ENCODE data around the gene RAPGEF4.

The RAPGEF4 gene

DNA sequence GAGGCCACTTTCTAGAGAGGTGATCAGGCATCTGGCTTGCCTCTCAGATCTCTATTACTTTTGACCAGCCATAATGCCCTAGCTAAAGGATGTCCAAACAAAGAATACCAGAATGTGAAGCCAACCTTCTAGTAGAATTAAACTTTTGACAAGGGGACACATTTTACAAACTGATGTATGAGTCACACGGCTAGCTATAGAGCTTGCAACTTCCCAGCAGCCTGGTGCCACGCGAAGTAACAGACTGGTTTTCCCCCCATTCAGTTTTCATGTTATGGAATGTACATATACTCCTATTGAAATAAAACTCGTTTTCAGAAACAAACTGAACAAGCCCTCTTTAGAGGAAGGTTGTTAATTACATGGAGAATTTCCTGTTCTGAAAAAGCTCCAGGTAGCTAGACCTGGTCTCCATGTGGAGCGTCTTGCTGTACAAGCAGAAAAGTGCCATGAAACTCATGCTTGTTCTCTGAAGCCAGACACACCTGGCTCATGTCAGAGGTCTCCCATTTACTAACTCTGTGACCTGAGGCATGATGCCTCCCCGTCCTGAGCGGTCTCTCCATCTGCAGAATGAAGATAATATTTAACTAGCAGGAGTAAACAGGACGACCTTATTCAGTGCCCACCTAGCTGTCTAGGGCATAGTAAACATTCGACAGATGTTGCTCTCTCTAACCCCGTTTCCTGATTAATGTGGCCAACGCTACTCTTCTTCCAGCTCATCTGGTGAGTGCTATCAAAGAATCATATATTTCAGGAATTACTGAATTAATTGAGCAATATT is 258.5 kb downstream of the RAPGEF4 start:
- no peak for DNase-seq (ENCODE audit: extremely low read depth in 1 of 2, low read depth in 1 of 2)

DNA sequence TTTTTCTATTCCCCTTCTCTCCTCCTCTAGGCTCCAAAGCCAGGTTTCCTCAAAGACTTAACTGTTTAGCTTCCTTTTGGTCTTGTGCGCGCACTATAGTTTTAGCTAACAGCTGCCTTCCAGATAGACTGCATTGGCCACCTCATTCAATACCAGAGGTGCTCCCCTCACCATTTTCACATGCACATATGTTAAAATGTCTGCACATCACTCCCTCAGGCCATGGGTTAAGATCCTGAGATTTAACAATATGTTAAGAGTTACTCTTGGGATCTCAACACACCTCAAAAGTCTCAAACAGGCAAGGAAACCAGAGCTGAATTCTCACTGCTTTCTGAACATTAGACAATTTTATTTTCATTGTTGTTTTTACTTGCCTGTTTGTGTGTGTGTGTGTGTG is 259.2 kb downstream of the RAPGEF4 start:
- no peak for DNase-seq (ENCODE audit: extremely low read depth in 1 of 2, low read depth in 1 of 2)

DNA sequence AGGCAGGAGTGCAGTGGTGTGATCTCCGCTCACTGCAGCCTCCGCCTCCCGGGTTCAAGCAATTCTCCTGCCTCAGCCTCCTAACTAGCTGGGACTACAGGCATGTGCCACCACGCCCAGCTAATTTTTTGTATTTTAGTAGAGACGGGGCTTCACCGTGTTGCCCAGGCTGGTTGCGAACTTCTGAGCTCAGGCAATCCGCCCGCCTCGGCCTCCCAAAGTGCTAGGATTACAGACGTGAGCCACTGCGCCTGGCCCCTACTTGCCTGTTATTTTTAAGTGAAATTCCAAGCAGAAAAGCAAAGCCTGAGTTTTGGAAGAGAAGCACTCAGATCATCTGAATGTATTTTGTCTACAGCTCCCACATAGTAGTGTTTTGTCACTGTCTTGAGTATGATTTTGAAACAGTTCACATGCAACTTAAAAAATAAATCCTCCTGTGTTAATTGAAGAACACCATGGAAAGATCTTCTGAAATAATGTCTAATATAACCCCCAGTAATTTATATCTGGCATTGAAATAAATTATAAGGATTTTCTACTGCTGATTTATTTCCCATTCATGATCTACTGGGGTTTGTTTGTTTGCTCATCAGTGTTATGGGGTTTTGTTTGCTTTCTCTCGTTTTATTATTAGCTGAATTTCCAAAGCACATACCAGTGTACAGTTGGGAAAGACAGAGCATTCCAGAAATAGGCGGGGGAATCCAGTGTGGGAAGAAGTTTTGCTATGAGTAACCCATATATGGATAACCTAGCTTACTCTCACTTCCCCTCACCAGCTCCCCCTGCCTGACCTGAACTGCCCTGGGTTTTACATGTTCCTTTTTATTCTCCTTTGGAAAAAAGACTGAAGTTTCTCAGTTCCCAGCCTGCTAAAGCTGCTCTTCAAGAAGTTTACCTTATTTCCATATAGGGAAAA is 259.9 kb downstream of the RAPGEF4 start:
- DNase-seq (ENCODE audit: extremely low read depth in 1 of 2, low read depth in 1 of 2) = no peak

DNA sequence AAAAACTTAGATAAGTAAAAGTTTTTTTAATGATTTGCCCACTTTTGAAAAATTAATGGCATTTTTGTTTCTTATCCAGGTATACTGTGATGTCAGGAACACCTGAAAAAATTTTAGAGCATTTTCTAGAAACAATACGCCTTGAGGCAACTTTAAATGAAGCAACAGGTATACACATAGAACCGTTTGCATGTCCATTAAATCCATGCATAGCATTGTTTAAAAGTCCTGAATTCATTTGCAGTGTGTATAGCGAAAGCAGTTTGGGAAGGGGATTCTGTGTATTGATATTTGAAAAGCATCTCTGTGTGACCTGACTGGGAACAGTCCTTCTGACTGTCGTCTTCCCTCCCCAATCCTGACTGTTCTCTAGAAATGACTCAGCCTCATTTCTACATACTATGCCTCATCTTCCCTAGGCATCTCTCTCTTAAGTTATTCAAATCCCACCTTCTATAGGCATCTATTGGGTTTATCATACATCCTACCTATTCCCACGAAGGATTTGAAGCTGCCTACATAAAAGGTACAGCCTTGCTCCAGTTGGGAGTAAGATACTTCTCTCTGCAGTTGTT is 260.8 kb downstream of the RAPGEF4 start:
- DNase-seq (ENCODE audit: extremely low read depth in 1 of 2, low read depth in 1 of 2) = no peak

DNA sequence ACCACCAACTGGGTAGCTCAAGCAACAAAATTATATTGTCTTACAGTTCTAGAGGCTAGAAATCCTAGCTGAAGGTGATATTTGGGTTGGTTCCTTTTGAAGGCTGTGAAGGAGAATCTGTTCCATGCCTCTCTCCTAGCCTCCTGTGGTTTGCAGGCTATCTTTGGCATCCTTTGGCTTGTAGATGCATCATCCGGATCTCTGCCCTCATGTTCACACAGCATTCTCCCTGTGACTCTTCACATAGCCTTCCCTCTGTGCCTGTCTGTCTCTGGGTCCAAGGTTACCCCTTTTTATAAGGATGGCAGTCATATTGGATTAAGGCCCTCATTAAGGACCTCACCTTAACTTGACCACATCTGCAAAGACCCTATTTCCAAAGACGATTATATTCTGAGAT is 261.4 kb downstream of the RAPGEF4 start:
- no peak for DNase-seq (ENCODE audit: extremely low read depth in 1 of 2, low read depth in 1 of 2)

DNA sequence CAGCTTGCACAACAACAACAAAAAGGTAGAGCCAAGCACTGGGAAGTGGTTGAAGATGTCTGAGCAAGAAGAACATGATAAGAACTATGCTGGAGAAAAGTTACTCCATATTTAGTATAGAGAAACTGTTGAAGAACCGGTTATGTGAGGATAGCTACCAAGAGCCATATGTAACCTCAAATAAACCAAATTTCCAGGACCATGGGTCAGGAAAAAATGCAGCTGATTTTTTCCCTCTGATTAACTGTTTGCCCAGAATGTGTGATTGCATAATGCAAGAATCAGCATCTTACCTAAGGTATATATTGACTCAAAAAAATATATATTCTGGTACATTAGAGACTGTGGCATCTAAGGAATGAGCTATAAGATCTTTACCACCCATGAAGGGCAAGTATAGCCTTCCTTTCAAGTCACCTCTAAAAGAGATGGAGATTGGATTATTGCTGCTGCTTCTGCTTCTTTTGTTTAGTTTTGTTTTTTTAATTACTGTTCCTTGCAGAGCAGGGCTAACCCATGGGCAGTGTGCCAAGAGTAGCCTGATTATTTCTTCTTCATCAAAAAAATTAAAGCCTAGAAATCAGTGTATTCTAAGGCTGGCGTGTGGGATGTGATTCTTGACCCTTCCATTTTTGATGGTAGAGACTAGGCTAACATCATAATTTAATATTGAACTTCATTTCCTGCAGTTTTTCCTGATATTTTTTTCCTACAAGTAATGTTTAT is 263.1 kb downstream of the RAPGEF4 start:
- no peak for DNase-seq (ENCODE audit: extremely low read depth in 1 of 2, low read depth in 1 of 2)

DNA sequence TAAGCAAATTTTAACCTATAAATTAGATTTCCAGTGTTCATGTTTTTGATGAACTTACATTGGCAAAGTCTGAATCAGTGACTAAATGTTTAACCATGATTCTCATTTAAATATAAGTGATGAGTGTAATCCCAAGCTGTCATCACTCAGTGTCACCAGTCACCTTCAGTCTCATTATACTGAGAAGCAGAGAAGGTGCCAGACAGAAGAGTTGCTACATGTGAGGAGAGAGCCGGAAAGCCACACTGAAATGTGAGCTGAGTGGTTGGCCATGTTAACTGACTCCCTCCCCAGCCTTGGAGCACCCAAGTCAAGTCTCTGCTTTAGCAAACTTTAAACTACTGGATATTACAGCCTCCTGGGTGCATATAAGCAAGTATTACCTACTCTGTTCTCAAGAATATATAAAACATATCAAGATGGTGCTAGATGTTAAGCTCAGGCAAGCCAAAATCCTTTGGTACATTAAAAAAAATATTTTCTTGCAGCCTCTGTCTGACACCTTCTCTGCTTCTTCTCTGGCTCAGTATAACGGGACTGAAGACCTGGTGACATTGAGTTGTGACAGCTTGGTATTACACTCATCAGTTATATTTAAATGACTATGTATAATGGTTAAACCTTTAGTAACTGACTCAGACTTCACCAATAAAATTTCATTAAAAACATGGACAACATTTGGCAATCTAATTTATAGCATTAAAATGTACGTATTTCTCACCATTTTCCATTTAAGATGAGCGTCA is 264.2 kb downstream of the RAPGEF4 start:
- no peak for DNase-seq (ENCODE audit: extremely low read depth in 1 of 2, low read depth in 1 of 2)

DNA sequence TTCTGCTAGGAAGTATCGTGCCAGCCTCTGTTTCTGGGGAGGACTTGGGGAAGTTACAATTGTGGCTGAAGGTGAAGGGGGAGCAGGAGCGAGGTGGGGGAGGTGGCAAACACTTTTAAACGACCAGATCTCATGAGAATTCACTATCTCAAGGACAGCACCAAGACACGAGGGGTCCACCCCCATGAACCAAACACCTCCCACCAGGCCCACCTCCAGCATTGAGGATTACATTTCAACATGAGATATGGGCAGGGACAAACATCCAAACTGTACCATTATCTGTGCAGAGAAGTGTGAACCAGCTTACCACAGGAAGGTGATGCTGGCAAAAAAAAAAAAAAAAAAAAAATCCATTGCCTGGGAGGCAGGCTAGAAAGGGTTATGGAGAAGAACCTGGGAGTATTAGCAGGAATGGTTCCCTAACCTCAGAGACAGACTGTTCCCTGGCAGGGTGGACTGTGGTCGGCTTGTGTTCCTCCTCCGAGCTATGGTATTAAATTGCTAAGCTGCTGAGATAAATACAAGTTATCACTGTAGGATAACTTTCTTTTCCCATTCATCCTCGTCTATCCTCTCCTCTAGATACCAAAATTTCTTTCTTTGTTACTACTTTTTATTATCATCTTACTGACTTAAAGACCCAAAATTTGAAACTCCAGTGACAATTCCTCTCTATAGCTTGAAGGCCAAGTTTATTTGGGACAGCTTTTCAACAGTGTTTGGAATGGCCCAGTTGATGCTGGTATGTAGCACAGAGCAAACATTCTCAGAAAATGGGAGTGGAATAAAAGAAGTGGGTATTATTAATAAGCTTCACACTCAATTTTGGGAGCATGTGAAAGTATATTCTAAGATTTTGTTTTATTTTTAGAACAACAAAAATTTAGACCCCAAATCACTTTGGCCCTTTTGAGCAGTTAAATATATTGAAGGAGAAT is 266.3 kb downstream of the RAPGEF4 start:
- no peak for DNase-seq (ENCODE audit: extremely low read depth in 1 of 2, low read depth in 1 of 2)

DNA sequence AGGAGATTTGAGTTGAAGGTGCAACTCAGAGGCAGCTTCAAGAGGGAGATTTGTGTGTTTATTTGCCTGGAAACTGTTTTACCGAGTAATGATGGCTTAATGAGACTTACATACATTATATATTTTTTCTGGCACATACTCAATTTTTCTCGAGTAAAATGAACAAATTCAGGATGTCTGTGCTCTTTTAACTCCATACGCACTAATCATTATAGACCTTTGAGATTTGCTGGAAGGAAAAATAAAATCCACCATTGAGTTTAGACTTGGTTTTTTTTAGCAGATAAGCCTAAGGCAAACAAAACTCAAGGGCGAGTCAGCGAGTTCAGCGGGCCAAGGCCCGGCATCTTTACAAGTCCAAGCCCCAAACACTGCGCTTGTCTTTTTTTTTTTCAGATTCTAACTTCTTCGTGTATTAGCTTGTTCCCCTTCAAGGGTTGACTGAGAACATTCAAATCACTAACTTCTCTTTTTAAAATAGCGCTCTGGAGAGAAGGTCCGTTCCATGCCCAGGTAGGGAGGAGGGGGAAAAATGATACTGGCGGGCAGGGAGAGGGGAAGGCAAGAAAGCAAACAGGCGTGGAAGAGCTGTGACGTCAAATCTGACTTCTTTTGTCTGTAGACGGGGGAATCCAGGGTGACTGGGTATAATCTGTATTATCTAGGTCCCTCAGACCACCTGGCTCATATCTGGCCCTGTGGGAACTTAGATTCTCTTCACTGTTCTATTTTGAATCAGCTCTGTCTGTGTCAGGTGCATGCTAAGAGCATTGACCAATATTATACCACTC is 267.3 kb downstream of the RAPGEF4 start:
- DNase-seq (ENCODE audit: extremely low read depth in 1 of 2, low read depth in 1 of 2) = no peak

DNA sequence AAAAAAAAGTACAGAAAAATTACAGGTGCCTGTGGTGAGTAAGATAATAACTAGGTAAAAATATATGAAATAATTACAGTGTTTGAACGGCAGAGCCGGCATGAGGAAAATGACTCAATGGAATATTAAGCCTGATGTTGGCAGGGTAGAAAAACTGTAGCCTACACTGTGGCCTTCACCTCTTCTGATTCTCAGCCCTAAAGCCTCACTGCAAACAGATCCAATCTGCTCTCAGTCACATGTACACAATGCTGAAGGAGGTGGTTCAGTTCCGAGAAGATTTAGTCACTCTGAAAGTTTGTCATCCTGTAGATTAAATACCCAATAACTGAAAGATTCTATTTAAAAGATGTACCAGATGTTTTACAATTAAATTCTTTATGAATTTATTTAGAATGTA is 273.1 kb downstream of the RAPGEF4 start:
- no peak for DNase-seq (ENCODE audit: extremely low read depth in 1 of 2, low read depth in 1 of 2)

DNA sequence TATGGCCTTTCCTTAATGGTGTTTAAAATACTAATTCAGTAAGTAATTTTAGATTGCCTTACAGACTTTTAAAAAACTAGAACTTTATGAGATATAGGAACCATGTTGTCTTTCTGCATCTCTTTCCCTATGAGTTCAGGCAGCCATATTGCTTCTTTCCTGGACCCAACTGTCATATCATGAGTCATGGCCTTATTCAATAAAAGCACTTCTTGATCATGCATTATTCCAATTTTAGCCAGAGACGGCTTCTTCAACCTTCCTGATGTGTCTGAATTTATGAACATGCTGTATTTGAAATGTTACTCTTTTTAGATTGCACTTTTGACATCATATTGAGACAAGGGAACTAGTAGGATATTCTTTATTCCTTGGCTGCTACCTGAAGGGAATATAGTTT is 274.6 kb downstream of the RAPGEF4 start:
- no peak for DNase-seq (ENCODE audit: extremely low read depth in 1 of 2, low read depth in 1 of 2)

DNA sequence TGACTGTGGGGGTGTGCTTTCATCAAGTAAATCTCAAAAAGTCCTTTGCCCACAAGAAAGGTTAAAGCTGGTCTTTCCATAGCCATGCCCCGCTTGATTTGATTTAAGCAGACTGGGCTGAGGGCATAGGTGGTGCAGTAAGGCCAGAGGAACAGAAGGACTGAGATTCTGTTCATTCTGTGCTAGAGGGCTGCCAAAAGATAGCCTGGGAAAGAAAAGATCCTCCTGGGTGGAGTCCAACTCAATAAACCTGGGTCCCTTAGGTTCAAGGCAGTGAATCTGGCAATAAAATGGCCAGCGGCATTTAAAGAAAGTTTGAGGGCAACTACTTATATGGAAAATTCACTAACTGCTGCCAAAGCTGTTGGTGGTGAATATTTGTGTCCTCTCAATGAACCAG is 280.8 kb downstream of the RAPGEF4 start:
- DNase-seq (ENCODE audit: extremely low read depth in 1 of 2, low read depth in 1 of 2) = no peak

DNA sequence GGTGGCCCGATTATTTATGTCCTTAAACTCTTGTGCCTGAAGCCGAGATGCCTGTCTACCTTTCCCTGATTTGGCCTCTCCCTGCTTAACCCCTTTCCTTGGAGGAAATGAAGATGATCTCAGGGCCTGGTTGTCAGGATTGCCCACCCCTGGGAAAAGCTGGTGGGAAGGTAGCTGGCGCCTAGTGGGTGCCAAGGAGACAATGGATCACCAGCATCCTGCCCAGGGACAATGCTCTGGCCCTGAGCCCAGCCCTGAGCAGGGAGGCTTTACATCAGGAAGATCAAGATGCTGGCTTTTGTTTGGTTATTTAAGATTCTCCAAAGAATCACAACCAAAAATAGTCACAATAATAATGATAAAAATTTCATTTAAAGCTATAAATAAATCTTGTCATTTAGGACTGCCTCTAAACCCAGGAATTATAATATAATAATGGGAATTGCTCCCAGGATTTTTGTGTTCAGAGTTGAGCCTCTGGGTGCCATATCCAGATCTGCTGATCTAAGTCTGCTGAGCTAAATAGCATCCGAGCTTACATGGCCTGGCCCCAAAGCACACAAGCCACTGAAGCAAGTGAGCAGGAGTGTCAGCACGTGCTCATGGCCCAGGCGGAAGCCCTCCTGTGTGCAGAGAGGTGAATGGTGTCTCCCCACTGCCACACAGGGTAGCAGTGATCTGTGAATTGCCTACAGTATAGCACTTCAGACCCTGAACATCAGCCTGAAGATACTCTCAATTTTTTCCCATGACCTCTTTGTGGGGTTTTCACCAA is 282.2 kb downstream of the RAPGEF4 start:
- no peak for DNase-seq (ENCODE audit: extremely low read depth in 1 of 2, low read depth in 1 of 2)

DNA sequence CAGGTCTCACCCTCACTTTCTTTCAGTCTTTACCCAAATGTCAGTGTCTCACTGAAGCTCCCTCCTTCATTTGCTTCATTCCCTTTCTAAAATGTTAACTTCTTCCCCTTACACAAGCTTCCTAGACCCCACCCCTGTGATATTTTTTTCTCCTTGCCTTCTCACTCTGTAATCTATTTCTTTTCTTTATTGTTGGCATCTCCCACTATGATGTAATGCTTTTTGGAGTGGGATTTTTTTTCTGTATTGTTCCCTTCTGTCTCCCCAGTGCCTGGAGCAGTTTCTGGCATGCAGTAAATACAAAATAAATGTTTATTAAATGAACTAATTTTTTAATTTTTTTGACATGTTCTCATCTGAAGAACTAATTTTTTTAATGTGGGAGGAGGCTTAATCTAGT is 284.1 kb downstream of the RAPGEF4 start:
- no peak for DNase-seq (ENCODE audit: extremely low read depth in 1 of 2, low read depth in 1 of 2)

DNA sequence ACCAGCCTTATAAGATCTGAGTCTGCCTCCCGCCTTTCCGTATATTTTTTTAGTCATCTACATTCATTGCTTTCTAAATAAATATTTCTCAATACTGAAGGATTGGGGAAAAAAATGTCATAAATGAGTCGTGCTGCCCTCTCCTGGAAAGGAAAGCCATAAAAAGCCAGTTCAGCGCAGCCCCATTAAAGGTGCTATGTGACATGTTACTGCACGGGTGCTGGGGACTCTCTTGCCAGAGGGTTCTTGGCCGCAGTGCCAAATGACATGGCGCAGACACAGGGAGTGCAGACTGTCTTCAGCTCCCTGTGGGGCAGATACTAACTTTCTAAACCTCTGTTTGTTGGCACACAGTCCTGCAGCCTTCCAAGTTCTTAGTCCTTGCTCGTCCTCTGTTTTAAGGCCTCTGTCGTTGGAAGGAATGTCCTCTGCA is 286.3 kb downstream of the RAPGEF4 start:
- no peak for DNase-seq (ENCODE audit: extremely low read depth in 1 of 2, low read depth in 1 of 2)

DNA sequence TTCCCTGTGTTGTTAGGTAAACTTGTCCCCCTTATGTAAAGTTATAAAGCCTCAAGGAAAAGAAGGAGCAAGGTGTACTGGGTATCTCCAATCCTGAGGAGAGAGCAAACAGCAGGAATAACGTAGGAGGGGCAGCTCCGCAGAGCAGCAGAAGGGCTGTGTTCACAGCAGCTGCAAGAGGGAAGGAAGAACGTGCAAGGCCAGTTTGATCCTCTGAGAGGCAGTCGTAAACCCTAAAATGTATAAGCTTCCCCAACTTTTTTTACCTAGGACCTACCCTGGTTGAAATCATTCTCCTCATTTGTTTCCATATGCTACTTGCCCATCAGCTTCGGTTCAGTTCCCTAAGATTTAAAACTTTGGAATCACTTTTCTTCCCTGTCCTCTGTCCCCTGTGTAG is 288.1 kb downstream of the RAPGEF4 start:
- DNase-seq (ENCODE audit: extremely low read depth in 1 of 2, low read depth in 1 of 2) = no peak

DNA sequence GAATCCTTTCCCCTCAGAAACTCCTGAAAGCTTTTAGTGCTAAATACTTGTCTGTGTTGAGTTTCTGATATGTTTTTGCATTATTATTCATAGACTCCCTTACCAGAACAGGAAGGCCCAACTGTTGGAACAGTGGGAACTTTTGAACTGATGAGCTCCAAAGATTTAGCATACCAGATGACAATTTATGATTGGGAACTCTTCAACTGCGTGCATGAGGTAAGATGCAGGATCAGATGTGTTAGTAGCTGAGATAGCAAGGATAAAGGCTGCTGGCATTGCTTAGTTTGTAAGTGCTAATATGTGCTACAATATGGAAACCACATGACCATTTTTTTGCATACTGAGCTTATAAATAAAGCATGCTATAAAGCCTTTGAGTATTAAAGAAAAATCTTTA is 290.8 kb downstream of the RAPGEF4 start:
- DNase-seq (ENCODE audit: extremely low read depth in 1 of 2, low read depth in 1 of 2) = no peak
